EH (cell line): ENCODE results near the gene ARHGAP18.

ENCODE experiments used
- DNase-seq: peaks from one replicate; pipeline ENCODE4 v3.0.0-alpha.2; 2015; ENCODE audit warnings: low read depth

The ARHGAP18 gene, protein sequence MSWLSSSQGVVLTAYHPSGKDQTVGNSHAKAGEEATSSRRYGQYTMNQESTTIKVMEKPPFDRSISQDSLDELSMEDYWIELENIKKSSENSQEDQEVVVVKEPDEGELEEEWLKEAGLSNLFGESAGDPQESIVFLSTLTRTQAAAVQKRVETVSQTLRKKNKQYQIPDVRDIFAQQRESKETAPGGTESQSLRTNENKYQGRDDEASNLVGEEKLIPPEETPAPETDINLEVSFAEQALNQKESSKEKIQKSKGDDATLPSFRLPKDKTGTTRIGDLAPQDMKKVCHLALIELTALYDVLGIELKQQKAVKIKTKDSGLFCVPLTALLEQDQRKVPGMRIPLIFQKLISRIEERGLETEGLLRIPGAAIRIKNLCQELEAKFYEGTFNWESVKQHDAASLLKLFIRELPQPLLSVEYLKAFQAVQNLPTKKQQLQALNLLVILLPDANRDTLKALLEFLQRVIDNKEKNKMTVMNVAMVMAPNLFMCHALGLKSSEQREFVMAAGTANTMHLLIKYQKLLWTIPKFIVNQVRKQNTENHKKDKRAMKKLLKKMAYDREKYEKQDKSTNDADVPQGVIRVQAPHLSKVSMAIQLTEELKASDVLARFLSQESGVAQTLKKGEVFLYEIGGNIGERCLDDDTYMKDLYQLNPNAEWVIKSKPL

DNA sequence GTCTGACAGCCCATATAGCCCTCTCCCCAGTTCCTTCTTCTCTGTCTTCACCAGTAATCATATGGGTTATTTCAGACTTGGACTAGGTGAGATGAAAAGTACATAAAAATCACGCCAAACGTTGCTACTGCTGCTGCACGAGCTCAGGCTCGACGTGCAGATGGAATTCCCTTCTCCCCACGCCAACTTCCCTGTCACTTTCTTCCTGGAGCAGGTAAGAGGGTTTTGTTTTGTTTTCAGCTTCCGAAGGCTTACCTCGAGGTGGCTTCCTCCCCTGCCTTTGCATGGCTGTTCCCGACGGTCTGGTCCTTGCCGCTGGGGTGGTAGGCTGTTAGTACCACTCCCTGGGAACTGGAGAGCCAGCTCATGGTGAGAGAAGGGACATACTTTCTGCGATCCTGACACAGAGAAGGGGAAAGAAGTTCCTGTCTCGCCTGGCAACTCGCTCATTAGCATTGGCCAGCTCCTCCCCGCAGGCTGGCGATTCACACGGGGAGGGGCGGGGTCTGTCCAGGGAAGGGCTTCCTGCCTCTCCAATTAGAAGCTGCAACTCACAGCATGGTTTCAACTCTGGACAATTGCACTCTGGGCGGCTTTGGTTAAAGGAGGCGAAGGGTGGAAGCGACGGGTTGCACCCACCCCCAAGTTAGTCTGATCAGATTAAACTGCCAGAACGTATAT is at the start of gene ARHGAP18:
Gene ARHGAP18, minus strand, starts transcription at position 409 of the 681 bp plus-strand sequence. Its CDS starts 41 bp downstream, at position 368.
- DNase-seq = peak; percentile 97

DNA sequence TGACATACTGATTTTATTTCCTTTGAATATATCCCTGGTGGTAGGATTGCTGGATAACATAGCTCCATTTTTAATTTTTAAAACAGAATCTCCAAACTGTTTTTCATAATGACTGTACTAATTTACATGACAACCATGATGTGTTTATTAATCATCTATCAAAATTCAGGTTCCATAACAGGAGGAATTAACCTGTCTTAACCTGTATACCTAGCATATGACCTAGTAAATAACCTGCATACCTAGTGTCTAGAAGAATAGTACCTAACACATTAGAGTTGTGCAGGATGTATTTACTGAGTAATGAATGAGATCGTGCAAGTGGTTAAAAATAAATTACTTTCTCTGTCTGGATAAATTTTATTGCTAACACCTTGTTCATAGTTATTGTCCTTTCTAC is 45.8 kb upstream of the ARHGAP18 start:
- DNase-seq = no peak

DNA sequence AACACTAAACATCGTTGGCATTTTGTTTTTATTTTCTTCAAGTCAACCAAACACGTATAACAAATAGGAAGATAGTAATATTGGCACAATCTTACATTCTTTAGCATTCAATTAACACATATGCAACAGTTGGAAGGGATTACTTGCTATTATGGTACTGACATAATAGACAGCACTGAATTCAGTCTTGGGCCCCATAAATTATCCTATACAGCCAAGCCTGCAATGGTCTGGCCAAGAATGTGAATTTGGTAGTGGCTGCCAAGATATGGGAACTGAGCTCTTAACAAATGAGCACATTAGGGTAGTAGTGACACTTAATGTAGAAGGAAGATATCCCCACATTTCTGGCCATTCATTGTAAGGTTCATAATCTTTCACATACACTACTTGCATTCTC is 44.8 kb upstream of the ARHGAP18 start:
- DNase-seq = no peak

DNA sequence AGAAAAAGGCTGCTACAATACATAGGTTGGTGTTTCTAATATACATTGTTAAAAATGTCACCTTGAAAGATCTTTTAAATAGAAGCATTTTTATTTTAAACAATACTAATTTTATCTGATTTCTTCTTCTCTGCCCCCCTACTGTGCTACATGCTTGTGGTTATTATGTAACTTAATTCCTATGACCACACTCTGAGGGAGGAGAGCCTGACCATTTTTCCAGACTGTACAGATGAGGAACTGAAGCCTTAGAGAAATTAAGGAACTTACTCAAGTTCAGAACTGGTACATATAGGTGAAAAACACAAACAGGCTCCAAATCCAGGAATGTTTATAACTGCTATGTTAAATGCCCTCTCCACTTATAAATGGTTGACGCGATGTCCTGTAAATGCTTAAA is 43.4 kb upstream of the ARHGAP18 start:
- DNase-seq = peak; percentile 81

DNA sequence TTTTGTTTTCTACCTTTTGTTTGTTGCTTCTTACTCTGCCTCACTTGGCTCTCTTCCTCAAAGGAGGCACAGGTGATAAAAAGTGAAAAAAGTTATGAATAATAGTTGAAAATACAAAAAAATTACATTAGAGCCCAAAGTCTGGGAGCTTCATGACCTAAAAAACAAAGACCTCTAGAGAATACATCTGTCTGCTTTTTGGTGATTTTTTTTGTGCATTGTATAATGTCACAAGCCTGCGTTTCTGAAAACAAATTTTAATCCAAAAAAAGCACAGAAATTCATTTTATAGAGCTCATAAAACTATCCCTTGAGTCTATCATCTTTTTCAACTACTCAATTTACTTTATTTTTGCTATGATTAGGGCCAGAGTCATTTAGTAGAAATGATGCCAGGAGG is 41.4 kb upstream of the ARHGAP18 start:
- DNase-seq = no peak

DNA sequence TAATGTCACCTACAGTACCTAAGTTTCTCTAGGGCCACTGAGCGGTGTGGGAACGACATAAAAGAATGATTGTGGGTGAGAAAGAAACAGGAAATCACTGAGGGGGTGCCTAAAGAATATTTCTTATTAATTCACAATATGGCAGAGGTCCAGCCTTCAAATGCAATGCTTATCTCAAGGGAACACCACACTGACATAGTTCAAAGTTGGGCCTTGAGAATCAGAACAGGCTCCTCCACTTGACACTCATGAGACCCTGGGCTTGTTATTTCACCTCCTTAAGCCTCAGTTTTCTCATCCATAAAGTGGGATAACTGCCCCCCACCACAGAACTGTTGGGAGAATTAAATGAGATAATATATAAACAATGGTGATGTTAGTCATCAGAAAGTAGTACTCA is 40.4 kb upstream of the ARHGAP18 start:
- DNase-seq = no peak

DNA sequence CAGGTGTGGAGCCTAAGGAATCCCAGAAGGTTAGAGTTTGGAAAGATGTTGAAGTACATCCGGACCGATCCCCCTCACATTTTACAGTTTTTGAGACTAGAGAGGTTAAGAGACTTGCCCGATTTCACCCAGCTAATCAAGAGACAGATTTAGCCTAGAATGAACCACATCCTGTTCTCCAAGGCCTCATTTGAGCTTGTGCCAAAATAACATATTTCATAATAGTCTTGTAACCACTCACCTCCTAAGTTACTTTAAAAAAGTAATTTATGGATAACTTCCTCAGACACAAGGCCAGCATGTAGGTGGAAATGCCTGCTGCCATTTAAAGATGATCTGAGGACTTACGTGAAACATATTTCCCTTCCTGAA is 39.8 kb upstream of the ARHGAP18 start:
- peak; percentile 85 for DNase-seq

DNA sequence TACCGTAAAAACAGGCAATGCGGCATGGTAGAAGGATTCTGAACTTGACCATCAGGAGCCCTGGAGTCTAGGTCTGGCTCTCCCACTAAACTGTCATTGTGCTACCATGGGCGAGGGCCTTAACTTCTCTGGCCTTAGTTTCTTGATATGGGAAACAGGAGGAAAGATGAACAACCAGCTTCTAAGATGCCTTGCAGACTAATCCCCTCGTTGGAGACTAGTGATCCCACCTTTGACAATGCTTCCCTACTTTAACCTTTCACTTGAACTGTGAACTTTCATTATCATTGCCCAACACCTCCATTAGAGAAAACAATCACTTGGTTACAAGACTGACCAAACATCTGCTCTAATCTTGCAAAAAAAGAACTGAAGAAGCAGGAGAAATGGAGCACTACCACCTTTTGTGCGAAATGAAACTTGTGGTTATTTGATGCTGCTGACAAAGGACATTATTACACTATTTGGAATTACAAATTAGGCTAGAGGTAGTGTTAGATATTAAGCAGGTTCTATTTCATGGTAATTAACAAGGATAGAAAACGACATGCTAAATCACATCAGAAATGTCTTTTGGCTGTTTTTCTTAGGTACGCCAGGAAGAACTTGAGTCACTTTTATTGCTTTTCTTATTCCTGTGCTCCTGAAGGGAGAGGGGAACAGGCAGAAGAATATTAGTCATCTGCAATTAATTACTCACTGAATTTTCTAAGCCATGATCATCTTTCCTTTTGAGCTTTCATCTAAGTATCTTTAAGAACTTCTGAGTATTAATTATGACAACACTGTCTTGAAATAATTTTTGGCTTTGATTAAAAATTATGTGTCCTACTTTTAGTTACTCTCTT is 39.1 kb upstream of the ARHGAP18 start:
- DNase-seq = peak; percentile 80

DNA sequence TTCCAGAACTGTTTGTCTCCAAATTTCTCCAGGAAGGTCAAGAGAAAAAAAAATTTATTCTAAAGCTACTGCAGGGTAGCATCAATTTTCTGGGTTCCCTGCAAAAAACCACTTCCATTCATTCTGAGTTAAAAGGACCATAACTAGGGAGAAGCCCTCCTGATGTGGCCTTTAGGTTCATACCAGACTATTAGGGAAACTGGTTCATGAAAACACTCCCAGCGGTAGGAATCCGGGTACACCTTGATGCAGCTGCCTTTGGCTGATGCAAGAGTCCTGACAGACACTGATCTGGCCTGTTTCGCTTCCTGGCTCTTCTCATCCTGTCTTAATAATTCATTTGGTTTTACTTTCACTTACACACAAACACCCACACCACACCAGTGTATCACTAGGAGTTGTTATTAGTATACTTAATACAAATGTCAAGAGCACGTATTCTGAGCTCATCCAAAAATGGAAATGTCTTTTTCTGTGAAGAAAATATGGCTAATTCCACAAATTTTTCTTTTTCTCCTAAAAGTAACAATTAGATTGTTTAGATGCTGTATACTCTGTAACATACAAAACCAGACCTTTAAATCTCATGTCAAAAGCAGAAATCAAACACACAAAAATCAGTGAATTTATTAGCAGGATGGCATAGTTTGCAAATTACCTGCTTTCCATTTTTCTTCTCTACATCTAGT is 38.4 kb upstream of the ARHGAP18 start:
- peak; percentile 63 for DNase-seq

DNA sequence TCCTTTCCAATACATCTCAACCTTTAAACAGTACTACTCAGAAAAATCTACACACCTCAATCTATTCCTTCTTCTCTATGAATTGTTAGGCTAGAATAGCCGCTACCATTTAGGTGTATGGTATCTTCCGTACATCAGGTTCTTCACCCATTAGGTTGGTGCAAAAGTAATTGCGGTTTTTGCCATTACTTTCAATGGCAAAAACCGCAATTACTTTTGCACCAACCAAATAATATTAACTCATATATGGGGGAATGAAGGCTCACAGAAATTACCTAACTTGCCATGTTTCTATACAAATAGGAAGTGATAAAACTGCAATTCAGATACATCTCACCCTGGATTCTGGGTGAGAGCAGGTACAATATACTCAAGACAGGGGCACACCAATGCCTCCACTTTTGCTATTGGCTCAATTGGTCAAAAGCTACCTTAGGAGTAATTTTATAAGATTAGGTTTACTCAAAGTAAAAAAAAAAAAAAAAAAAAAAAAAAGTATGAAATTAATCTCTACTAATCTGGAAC is 37.7 kb upstream of the ARHGAP18 start:
- no peak for DNase-seq

DNA sequence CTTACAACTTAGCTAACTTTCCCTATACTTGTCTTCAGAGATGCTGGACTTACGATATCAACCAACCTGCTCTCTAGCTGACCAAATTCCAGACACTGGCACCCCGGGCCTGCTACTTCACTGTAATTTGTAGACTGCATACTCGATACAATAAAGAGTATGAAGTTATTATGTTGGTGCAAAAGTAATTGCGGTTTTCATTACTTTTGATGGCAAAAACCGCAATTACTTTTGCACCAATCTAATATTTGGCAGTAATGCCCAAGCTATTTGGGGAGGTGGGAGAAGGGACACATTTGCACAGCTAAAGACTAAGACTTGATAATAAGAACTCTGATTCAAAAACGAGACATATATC is 34.9 kb upstream of the ARHGAP18 start:
- no peak for DNase-seq

DNA sequence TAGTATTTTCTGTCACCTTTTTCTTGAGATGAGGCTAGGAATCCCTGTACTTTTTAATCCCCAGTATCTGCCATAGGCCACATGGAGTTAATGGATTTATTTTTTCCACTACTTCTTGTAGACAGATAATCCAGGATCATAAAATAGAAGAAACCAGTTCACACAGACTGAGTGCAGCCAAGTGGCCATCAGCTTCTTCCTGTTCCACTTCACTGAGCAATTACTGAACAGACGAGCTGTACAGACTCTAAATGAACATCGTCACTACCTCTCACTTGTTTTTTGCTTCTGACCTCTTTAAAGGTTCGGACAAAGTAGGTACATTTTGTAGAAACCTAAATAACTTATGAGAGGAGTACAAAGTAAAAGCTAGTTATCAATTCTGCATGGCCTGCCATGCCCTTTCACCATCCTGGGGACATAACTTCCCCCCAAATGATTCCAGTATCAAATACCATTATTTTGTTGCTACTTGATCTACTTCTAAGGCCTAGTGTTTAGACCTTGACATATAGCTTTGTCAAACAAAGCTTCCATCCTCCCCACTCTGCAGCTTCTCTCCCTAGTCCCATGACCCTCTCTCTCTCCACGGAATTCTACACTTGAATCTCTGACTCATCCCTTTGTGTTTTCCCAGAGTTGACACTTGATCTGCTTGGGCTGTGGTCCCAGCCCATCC is 34.4 kb upstream of the ARHGAP18 start:
- DNase-seq = peak; percentile 86

DNA sequence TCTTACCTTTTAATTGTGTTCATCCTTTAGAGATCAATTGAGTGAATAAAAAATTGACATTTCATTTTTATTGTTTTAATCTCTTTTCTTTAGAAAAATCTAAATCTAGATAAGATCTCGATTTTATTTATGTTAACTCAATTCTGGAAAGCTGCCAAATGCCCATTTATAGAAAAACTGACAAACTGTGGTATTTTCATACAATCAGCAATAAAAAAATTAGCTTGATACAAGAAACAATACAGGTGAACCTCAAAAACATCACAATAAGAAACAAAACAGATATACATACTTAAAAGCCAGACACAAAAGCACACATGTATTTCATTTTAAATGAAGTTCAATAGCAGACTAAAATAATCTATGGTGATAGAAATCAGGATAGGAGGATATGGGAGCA is 30.0 kb upstream of the ARHGAP18 start:
- DNase-seq = no peak

DNA sequence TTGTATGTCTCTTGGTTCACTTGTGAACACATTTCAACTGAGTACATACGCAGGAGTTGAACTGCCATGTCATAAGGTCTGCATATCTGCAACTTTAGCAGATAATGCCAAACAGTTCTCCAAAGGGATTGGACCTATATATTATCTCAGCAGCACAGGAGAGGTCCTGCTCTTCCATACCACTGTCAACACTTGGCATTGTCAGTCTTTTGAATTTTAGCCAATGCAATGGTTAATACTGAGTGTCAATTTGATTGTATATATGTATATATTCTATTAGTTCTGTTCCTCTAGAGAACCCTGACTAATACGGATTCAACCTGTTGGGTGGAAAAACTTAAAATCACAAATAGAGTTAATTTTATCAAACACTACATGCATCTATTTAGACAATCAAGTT is 26.1 kb upstream of the ARHGAP18 start:
- no peak for DNase-seq

DNA sequence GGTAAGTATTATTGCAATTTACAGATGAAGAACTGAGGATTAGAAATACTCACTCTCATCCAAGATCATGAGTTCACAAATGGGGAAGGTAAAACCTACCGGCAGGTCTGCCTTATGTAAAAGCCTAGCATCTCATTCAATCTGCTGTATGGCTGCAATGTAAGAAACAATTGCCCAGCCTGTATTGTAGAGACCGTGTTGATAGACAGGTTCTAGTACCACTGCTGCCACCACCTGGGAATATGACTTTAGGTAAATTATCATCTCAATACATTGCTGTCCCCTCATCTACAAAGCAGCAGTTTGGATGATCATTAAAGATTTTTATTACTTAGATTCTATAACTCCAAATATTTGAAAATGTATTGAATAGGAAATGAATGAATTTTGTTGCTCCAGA is 23.3 kb upstream of the ARHGAP18 start:
- DNase-seq = no peak

DNA sequence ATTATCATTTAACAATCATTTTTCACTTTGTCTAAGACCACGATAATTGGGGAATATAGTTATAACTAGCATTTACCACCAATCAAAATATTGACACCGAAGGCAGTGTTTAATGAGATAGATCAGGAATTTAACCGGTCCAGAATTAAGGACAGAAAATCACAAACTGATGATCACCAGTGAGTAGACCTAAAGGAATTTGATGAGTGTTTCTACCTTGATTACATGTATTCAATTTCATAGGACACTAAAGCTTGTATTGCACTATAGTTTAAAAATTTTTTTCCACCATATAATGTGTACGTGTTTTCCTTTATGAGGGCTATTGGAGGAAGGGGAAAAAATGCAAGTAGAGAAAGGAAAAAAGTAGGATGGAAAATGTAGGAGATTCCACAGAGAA is 22.6 kb upstream of the ARHGAP18 start:
- DNase-seq = no peak

DNA sequence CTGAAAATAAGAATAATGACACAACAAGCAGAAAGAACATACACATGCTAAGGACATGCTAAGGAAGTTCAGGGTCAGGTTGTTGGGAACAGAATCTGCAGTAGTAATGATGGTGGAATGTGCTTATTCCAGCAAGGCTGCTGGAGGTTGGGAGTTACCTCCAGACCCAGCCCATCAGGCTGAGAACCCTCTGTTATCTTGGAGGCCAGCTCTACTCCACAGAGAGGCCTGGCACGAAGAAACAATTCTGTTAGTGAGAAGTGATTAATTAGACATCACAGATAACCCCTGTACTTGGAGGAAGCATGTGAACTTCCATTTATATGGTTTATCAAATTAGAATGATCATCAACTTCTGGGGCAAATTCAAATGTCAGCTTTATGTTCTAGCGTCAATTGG is 22.1 kb upstream of the ARHGAP18 start:
- no peak for DNase-seq

DNA sequence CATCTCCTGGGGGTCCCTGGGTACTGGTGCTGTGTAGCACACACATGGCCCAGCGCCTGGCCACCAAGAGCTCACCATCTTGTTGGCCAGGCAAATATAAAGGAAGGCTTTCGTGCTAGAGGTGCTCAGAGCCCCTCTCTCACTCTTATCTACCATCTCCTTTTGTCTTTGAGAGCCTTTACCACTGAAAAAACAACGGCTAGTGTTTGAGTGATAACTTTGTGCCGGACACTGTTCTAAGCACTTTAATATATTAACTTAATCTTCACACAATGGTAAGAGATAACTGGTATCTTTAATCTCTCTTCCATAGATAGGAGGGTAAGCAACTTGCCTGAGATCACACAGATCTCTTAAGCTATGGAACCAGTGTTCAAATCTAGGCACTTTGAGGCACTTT is 21.5 kb upstream of the ARHGAP18 start:
- no peak for DNase-seq

DNA sequence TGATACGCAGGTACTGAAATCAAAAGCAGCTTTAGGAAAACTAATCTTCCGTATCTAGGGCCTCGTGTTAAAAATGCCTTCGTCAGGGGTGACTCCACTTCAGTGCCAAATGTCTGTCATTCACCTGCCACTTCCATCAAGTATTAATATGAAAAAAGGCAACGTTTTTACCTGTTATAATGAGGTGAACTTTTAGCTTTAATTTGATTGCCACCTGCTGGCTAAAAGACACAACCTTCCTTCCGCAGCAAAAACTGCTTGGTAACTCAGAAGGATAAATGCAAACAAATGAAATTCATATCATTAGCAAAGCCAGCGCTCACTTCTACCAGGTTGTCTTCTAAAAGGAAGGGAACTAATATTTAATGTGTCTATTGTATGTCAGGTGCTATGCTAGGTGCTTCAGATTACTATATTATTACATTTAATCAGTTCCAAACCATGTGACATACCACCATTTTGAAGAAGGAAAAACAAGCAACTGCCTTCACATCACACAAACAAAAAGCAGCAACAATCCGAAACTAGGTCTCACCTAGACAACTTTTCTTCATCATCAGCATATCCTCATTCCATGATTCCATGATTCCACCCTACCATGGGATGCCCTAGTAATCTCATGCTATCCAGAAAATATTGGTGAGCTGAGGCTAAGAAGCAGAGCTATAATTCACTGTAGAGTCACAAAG is 20.6 kb upstream of the ARHGAP18 start:
- peak; percentile 31 for DNase-seq

DNA sequence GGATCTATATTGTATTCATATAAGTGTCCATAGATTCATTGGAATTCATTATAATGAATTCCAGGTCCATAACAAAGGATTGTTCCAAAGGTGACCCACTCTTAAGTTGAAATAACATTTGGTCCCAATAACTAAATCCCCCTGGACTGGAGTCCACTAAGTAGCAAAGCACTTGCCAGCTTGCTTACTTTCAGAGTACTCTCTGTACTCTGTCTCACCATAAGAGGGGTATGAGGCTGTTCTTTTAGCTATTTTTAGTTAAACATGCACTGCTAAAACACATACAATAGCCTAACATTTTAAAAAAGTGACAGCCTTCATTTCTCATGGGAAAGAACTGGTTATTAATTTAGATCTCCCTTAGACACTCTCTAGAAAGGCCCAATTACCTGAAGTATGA is 16.7 kb upstream of the ARHGAP18 start:
- no peak for DNase-seq
